GM21447 (cell line): Measurements from ENCODE around the gene AFAP1L1.

Experiments used
- ATAC-seq: cut with Tn5 transposase; IDR thresholded peaks from one replicate; pipeline ENCODE4 v1.9.1; 2021; ENCODE audit not compliant: unreplicated experiment

Gene AFAP1L1

GRCh38 chr5:149367972-149368645 is 96.5 kb downstream of the AFAP1L1 start:
- ATAC-seq = no peak

GRCh38 chr5:149370878-149371277 is 99.2 kb downstream of the AFAP1L1 start:
- ATAC-seq = no peak

GRCh38 chr5:149371296-149371962 is 99.8 kb downstream of the AFAP1L1 start:
- peak; percentile 78 for ATAC-seq

GRCh38 chr5:149372076-149372795 is 100.6 kb downstream of the AFAP1L1 start:
- no peak for ATAC-seq

GRCh38 chr5:149372932-149373331 is 101.3 kb downstream of the AFAP1L1 start:
- ATAC-seq = no peak

- no peak for ATAC-seq
Observed at GRCh38 chr5:149374303-149374702, 102.6 kb downstream of the AFAP1L1 start.

GRCh38 chr5:149374801-149375200 is 103.1 kb downstream of the AFAP1L1 start:
- no peak for ATAC-seq

GRCh38 chr5:149375434-149375833 is 103.8 kb downstream of the AFAP1L1 start:
- ATAC-seq = no peak

GRCh38 chr5:149376104-149376503 is 104.4 kb downstream of the AFAP1L1 start:
- no peak for ATAC-seq

GRCh38 chr5:149376711-149377447 is 105.2 kb downstream of the AFAP1L1 start:
- ATAC-seq = no peak

GRCh38 chr5:149378241-149378820 is 106.7 kb downstream of the AFAP1L1 start:
- ATAC-seq = no peak

GRCh38 chr5:149379177-149379761 is 107.6 kb downstream of the AFAP1L1 start, which contains the start of gene IL17B:
Gene IL17B, minus strand, starts transcription at chr5:149379292. Its CDS starts 67 bp downstream, at chr5:149379225.
- ATAC-seq = no peak

- no peak for ATAC-seq
Observed at GRCh38 chr5:149379818-149380374, 108.2 kb downstream of the AFAP1L1 start.

- ATAC-seq = no peak
Observed at GRCh38 chr5:149380466-149381121, 108.9 kb downstream of the AFAP1L1 start.

- no peak for ATAC-seq
Observed at GRCh38 chr5:149381261-149381985, 109.8 kb downstream of the AFAP1L1 start.

GRCh38 chr5:149381986-149382338 is 110.3 kb downstream of the AFAP1L1 start:
- ATAC-seq = peak; percentile 76

- ATAC-seq = no peak
Observed at GRCh38 chr5:149382517-149383220, 111.0 kb downstream of the AFAP1L1 start.

GRCh38 chr5:149383399-149383798 is 111.7 kb downstream of the AFAP1L1 start:
- ATAC-seq = no peak
